ENCODE measurements around the gene SYCN. TPM values are rescaled to one million over a fixed set of nuclear protein-coding genes. Genes with fewer than 3 reads are reported as not detected.

SYCN gene
- total and polyA plus RNA-seq, 2 of the 8 experiments (the other 6 are each of a cell fraction or from before 2014, with no cell fraction given), result not detected

- H3K56ac ChIP-seq (replicated peaks; ENCODE audit: insufficient read length, low read depth, low read length), result no peak overlapping the region
- H3K27ac ChIP-seq (ENCODE audit: low read depth, low read length), result no peak overlapping the region
- H3K4me3 ChIP-seq (ENCODE audit: extremely low read depth in 1 of 4, insufficient read depth in 2 of 4, low read depth in 3 of 4, low read length in 4 of 4), result no peak overlapping the region
- H4K8ac ChIP-seq (ENCODE audit: extremely low read depth, insufficient read depth, low read length), result no peak overlapping the region
- no peak overlapping the region for H2BK120ac ChIP-seq (replicated peaks; ENCODE audit: low read depth, low read length)
- H3K14ac ChIP-seq (ENCODE audit: insufficient read length), result no peak overlapping the region
- no peaks in the 10 kb centered on the region for H3K23me2 ChIP-seq (ENCODE audit: low read depth, low read length)
- H4K20me1 ChIP-seq (replicated peaks in 1 of 2; ENCODE audit: control insufficient read depth in 1 of 2, insufficient read depth in 2 of 2, low read length in 2 of 2), result no peaks in the 10 kb centered on the region
- 19% methylated on average over 8 of the region's 8 CpGs; no CpG with 5 or more reads in 1 of the 2 experiments for WGBS, 2 experiments (ENCODE audit: extremely low coverage in 1 of 2, insufficient coverage in 1 of 2, insufficient read length in 1 of 2, insufficient replicate concordance in 2 of 2, low coverage in 1 of 2, low lambda C conversion rate in 2 of 2, missing lambda C conversion rate in 1 of 2)
- no peak overlapping the region for H2BK20ac ChIP-seq (ENCODE audit: low read length)
- ChIA-PET POLR2A (ENCODE audit: partially characterized antibody) (interaction anchor here (1.0 to 1.1 kb wide), 2 partner anchors 83 to 91 kb away, joined by 3 read pairs; no protein-coding TSS in a partner anchor), CTCF (ENCODE audit: partially characterized antibody) (interaction anchor here (0.6 to 6.1 kb wide), 20 partner anchors 9 to 349 kb away, joined by 3 to 85 read pairs (median 5); partner anchors contain the start of genes GMFG, NCCRP1 and SYCN)
- DNase-seq (ENCODE audit: low read depth in 1 of 2, low spot score in 2 of 2) (peak in 1 of 2 experiments; percentile 85), FAIRE-seq (peak; percentile 95)
- H2BK12ac ChIP-seq (ENCODE audit: low read depth, low read length), result no peak overlapping the region
- no peak overlapping the region for H3K9ac ChIP-seq (replicated peaks in 1 of 4; ENCODE audit: extremely low read depth in 1 of 4, low read depth in 3 of 4, low read length in 3 of 4)
- no peak overlapping the region for H2BK15ac ChIP-seq (ENCODE audit: low read length)
- no peak overlapping the region for H2BK5ac ChIP-seq (ENCODE audit: low read depth, low read length)
- no peak overlapping the region for H3K4me2 ChIP-seq (ENCODE audit: insufficient read depth in 1 of 2, low read depth in 2 of 2, low read length in 2 of 2)
- no peaks in the 10 kb centered on the region for H3K36me3 ChIP-seq (ENCODE audit: control insufficient read depth in 2 of 4, insufficient read depth in 4 of 4, low read length in 3 of 4)
- peaks cover 0 to 2% (median 0%) of the 10 kb centered on the region in 4 experiments; a peak in 1 of 7 replicates for H3K27me3 ChIP-seq (replicated peaks in 1 of 4; ENCODE audit: control insufficient read depth in 3 of 4, extremely low read depth in 1 of 4, insufficient read depth in 3 of 4, low read length in 3 of 4)
- H3K9me3 ChIP-seq (ENCODE audit: insufficient read depth in 2 of 2, low read depth in 1 of 2, low read length in 1 of 2), result peaks cover 0 to 3% of the 10 kb centered on the region in 2 experiments; a peak in 1 of 4 replicates
- 0 out of 7 replicates have a peak, but pooled peaks cover 0 to 3% (median 0%) of the 10 kb centered on the region in 4 experiments for H3K4me1 ChIP-seq (replicated peaks in 1 of 4; ENCODE audit: control insufficient read depth in 3 of 4, insufficient read depth in 4 of 4, low read length in 3 of 4)
- no peak overlapping the region for H3K18ac ChIP-seq (ENCODE audit: extremely low read depth, low read length)
- no peak overlapping the region for H2AK5ac ChIP-seq (ENCODE audit: low read depth, low read length)
- no peak overlapping the region for H2AFZ ChIP-seq (ENCODE audit: low read length)
- H4K91ac ChIP-seq (replicated peaks; ENCODE audit: insufficient read length, low read length), result no peak overlapping the region
- no peak overlapping the region for H4K5ac ChIP-seq (ENCODE audit: insufficient read length, low read depth, low read length)
- no peaks in the 10 kb centered on the region for H3K79me2 ChIP-seq (ENCODE audit: control insufficient read depth in 1 of 2, insufficient read depth in 2 of 2, low read length in 2 of 2)
- H3K23ac ChIP-seq (ENCODE audit: insufficient read length), result no peak overlapping the region
- no peaks in the 10 kb centered on the region for H3K79me1 ChIP-seq (ENCODE audit: low read depth, low read length)
- H3K4ac ChIP-seq (replicated peaks; ENCODE audit: insufficient read length, low read depth, low read length), result no peak overlapping the region
- 0 out of 2 replicates have a peak, but pooled peaks have one; percentile 36 for TF ChIP-seq YY1 (IDR thresholded peaks at IDR 0.05; ENCODE audit: low read depth, low read length)
- peak; percentile 93 to 97 for TF ChIP-seq RAD21 (IDR thresholded peaks at IDR 0.05 in 1 of 2, conservative IDR thresholded peaks at IDR 0.05 in 1 of 2; ENCODE audit: low read depth in 2 of 2, low read length in 2 of 2)
- TF ChIP-seq HDAC2 (IDR thresholded peaks at IDR 0.05; ENCODE audit: borderline replicate concordance in 1 of 2, low read depth in 2 of 2, low read length in 2 of 2), result no peak
- TF ChIP-seq SP4 (IDR thresholded peaks at IDR 0.05; ENCODE audit: low read length), result no peak
- TF ChIP-seq ATF2 (IDR thresholded peaks at IDR 0.05; ENCODE audit: low read length), result no peak
- no peak for TF ChIP-seq EZH2 (IDR thresholded peaks at IDR 0.05; ENCODE audit: low read depth, low read length, severe bottlenecking)
- TF ChIP-seq TBP (IDR thresholded peaks at IDR 0.05; ENCODE audit: low read depth, low read length), result peak; percentile 55; the same call in 1 of the 2 replicates
- TF ChIP-seq CEBPB (IDR thresholded peaks at IDR 0.05; ENCODE audit: low read depth, low read length), result no peak
- no peak for TF ChIP-seq NRF1 (IDR thresholded peaks at IDR 0.05; ENCODE audit: low read depth, low read length)
Measured at GRCh38 chr19:39212375-39212742, 8.3 kb upstream of the SYCN start.

All from H1 (cell line).